ENCODE results near the gene PARVB.

DNA sequence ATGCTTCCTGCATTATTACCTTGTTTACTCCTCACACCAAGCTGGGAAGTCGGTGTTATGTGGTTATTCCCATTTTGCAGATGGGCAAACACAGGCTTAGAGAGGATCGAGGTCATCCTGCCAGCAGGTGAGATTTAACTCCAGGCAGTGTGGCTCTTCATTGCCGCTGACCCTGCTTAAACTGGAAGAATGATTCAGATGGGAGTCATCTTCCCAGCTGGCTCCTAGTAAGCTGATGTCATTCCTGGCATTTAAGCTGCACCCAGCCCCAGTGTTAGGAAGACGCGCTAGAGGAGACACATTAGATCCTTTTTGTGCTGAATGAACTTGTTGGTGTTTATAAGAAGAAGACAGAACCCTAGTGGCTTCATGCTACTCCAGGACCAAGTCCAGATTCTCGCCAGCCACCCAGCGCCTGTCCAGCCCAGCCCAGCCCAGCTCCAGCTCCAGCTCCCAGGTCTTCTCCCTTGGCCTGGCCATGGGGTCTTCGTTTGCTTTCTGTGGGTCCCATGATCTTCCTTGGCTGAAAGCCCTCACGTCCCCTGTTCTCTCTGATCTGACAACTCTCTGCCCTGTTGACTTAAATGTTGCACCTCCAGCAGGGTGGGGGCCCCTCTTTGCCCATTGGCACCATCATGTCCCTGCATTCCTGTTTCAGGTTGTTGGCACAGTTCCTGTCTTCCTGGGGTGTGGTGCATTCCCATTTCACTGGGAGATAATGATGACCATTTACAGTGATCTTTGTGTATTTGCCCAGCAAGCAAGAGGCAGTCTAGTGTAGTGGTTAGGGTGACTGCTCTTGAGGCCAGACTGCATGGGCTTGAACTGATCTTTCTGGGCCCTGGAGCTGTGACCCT, 13.6 kb downstream of the PARVB start:
- no peak for TF ChIP-seq EZH2 (IDR thresholded peaks at IDR 0.05; ENCODE audit: borderline replicate concordance, low read length)
- TF ChIP-seq, protein P1, sequence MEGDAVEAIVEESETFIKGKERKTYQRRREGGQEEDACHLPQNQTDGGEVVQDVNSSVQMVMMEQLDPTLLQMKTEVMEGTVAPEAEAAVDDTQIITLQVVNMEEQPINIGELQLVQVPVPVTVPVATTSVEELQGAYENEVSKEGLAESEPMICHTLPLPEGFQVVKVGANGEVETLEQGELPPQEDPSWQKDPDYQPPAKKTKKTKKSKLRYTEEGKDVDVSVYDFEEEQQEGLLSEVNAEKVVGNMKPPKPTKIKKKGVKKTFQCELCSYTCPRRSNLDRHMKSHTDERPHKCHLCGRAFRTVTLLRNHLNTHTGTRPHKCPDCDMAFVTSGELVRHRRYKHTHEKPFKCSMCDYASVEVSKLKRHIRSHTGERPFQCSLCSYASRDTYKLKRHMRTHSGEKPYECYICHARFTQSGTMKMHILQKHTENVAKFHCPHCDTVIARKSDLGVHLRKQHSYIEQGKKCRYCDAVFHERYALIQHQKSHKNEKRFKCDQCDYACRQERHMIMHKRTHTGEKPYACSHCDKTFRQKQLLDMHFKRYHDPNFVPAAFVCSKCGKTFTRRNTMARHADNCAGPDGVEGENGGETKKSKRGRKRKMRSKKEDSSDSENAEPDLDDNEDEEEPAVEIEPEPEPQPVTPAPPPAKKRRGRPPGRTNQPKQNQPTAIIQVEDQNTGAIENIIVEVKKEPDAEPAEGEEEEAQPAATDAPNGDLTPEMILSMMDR (IDR thresholded peaks at IDR 0.05; ENCODE audit: low read length): no peak

Data from OCI-LY1 (cell line).